Transverse colon (tissue), 4 donors: ENCODE measurements around the gene IMMP2L. TPM values are rescaled to one million over a fixed set of nuclear protein-coding genes. Genes with fewer than 3 reads are reported as not detected.

ENCODE experiments used
- DNase-seq: peaks from one replicate; pipeline ENCODE4 v3.0.0-alpha.2; 2019
- H3K27ac ChIP-seq, 4 donors: fragments of 200-600 bp; sonication (generic); 2 replicates each; pipeline ENCODE4 v1.5.1; 2016 to 2018; ENCODE audit warnings: inconsistent platforms in 4 of 4
- H3K27me3 ChIP-seq: fragments of 200-600 bp; sonication (generic); 2 replicates; pipeline ENCODE4 v1.5.1; 2017; ENCODE audit warnings: inconsistent platforms
- H3K36me3 ChIP-seq, 4 donors: fragments of 200-600 bp; sonication (generic); 2 replicates each; pipeline ENCODE4 v1.5.1; 2017 to 2019; ENCODE audit warnings: inconsistent platforms in 4 of 4
- H3K4me1 ChIP-seq, 4 donors: fragments of 200-600 bp; sonication (generic); 2 replicates each; pipeline ENCODE4 v1.5.1; 2017 to 2020; ENCODE audit warnings: inconsistent platforms in 4 of 4
- H3K4me3 ChIP-seq, 4 donors: fragments of 200-600 bp; sonication (generic); 1 replicate in 1 of 4; 2 replicates in 3 of 4; pipeline versions ENCODE4 v1.5.1 to v1.6.1; 2017 to 2019; ENCODE audit warnings: inconsistent platforms in 4 of 4
- H3K9me3 ChIP-seq, 2 donors: fragments of 200-600 bp; sonication (generic); 2 replicates each; pipeline ENCODE4 v1.5.1; 2017 to 2019; ENCODE audit warnings: inconsistent platforms in 2 of 2
- EP300 ChIP-seq: sonication (generic); formaldehyde crosslinking; IDR thresholded peaks from one replicate; pipeline ENCODE4 v1.6.1; 2017; ENCODE audit warnings: antibody characterized with exemption, low read depth
- POLR2A ChIP-seq: fragments of 450-650 bp; IDR thresholded peaks from one replicate; pipeline ENCODE4 v1.6.1; 2016; ENCODE audit warnings: antibody characterized with exemption, mild to moderate bottlenecking, moderate library complexity
- POLR2AphosphoS5 ChIP-seq, 3 donors: sonication (generic); formaldehyde crosslinking; IDR thresholded peaks; one replicate each; pipeline ENCODE4 v1.6.1; 2016; ENCODE audit warnings: antibody characterized with exemption in 3 of 3
- WGBS, 2 donors: methylation state at CpG; one replicate each; pipeline ENCODE4 v1.1.5; 2018; ENCODE audit warnings: low coverage in 1 of 2; 5-methylcytosine and 5-hydroxymethylcytosine counted together
- in situ Hi-C, 4 donors: fragments of 200-750 bp; cut with MboI; loops; one replicate each; pipeline versions ENCODE4 v1.15.0 to v1.15.1; 2017; ENCODE audit warnings: low sequenced_read_pairs in 3 of 4, low pct_ligation_motif_present in 1 of 4, low pct_unique_long_range_greater_than_20kb in 1 of 4
- intact Hi-C: fragments of 100-400 bp; cut with DNase I; formaldehyde crosslinking; loops from one replicate; pipeline ENCODE4 v1.15.1; 2023; ENCODE audit warnings: low total_unique reads
- total RNA-seq, 4 donors: library from RNA; depleted of rRNA; stranded (reverse); fragments of >200 nt; gene quantifications; one replicate each; pipeline ENCODE4 v1.1.0, GENCODE V29; 2016
- TF ChIP-seq, protein P1 (sequence below), 5 experiments: fragments of 200-600 bp in 3 of 5; fragments of 450-650 bp in 2 of 5; sonication (generic) in 3 of 5; IDR thresholded peaks; 1 replicate in 2 of 5; 2 replicates in 3 of 5; pipeline ENCODE4 v1.5.1; 2016 to 2017; ENCODE audit warnings: antibody characterized with exemption in 5 of 5, inconsistent platforms in 3 of 5, mild to moderate bottlenecking in 2 of 5, moderate library complexity in 1 of 5

Gene IMMP2L
- total RNA-seq, 4 donors from 2014 or later: 8.6 to 69.6 (median 10.9) TPM

DNA sequence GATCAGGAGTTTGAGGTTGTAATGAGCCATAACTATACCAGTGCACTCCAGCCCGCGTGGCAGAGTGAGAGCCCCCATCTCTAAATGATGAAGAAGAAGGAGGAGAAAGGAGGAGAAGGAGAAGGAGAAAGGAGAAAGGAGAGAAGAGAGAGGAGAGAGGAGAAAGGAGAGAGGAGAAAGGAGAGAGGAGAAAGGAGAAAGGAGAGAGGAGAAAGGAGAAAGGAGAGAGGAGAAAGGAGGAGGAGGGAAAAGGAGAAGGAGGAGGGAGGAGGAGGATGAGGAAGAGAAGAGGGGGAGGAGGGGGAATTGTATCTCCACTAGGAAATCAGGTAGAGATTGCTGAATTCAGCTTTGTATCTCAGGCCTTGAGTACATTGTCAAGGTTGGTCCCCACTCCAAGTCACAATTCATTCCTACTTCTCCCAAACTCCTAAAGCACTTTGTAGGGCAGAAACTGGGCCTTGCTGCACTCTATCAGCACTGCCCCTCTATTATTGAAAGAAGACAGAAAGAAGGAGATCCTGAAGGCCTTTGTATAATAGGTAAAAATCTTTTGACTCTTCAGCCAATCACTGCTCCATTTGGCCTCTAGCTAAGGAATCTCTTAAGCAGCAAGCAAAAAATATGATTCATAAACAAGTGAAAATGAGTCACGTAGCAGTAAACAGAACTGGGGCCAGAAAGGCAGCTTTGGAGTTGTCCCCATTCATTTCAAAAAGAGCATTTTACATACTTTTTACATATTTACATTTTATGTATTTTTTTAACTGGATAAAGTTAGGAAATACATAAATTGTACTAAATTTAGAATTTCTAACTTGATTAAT, 178.0 kb downstream of the IMMP2L start:
- intact Hi-C loops: no loop called here
- no peaks in the 10 kb centered on the region for H3K9me3 ChIP-seq
- in situ Hi-C loops: no loop called here
- H3K36me3 ChIP-seq: no peaks in the 10 kb centered on the region
- no peaks in the 10 kb centered on the region for H3K27me3 ChIP-seq
- 75 to 88% methylated on average over 1 to 3 of the region's 3 CpGs for WGBS, 2 donors
- TF ChIP-seq, protein P1, sequence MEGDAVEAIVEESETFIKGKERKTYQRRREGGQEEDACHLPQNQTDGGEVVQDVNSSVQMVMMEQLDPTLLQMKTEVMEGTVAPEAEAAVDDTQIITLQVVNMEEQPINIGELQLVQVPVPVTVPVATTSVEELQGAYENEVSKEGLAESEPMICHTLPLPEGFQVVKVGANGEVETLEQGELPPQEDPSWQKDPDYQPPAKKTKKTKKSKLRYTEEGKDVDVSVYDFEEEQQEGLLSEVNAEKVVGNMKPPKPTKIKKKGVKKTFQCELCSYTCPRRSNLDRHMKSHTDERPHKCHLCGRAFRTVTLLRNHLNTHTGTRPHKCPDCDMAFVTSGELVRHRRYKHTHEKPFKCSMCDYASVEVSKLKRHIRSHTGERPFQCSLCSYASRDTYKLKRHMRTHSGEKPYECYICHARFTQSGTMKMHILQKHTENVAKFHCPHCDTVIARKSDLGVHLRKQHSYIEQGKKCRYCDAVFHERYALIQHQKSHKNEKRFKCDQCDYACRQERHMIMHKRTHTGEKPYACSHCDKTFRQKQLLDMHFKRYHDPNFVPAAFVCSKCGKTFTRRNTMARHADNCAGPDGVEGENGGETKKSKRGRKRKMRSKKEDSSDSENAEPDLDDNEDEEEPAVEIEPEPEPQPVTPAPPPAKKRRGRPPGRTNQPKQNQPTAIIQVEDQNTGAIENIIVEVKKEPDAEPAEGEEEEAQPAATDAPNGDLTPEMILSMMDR (IDR thresholded peaks at IDR 0.05): no peak
- TF ChIP-seq POLR2A: no peak
- TF ChIP-seq EP300: no peak
- no peak for TF ChIP-seq POLR2AphosphoS5 (IDR thresholded peaks at IDR 0.05)
- no peak for DNase-seq
- no peak overlapping the region for H3K4me3 ChIP-seq
- no peak overlapping the region for H3K27ac ChIP-seq
- H3K4me1 ChIP-seq: no peaks in the 10 kb centered on the region

DNA sequence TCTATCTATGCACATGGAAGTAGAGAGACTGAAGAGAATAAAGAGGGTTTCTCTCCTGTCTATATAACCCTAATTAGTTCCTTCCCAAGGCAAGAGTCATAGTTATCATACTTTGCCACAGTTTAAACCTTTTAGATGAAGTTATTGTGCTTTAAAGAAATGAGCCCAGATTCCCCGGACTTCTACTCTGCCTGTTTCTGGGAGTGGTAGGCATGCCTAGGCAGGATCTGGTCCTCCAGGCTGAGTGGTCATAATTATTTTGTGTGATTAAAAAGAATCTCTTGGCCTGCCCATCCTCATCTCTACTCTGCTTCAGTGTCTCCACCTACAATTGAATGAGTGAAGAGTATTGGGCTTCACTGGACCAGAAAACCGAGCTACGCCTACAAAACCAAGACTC, 179.2 kb downstream of the IMMP2L start:
- WGBS, 2 donors: 96 to 100% methylated on average over 3 of the region's 3 CpGs

DNA sequence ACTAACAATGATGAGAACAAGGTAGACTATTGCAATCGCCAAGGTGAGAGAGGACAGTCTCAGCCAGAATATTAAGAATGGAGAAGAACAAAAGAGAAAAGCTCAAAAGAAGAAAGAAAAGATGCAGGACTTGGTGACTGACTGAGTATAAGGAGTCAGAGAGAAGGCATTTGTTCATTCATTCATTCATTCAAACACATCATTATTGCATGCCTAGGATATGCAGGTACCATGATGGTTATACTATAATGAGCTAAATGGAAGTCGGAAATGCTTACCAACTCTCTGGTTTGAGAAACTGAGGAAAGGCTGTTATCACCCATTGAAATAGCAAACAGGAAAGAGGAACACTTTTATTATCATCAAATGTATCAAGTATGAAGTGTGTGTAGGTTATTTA, 180.7 kb downstream of the IMMP2L start:
- TF ChIP-seq POLR2A (no peak), POLR2AphosphoS5 (IDR thresholded peaks at IDR 0.05) (no peak), EP300 (no peak)
- TF ChIP-seq, protein P1 (IDR thresholded peaks at IDR 0.05): no peak
- Histone ChIP-seq H3K4me3 (no peak overlapping the region), H3K36me3 (no peaks in the 10 kb centered on the region), H3K27me3 (no peaks in the 10 kb centered on the region), H3K9me3 (no peaks in the 10 kb centered on the region), H3K4me1 (no peaks in the 10 kb centered on the region), H3K27ac (no peak overlapping the region)
- no peak for DNase-seq
- WGBS, 2 donors: 93 to 99% methylated on average over 2 of the region's 2 CpGs
- intact Hi-C loops: no loop called here
- in situ Hi-C loops: no loop called here

More for the DNA sequence above, 179.2 kb downstream of the IMMP2L start:
- Histone ChIP-seq H3K27ac (no peak overlapping the region), H3K4me3 (no peak overlapping the region), H3K4me1 (no peaks in the 10 kb centered on the region), H3K9me3 (no peaks in the 10 kb centered on the region), H3K27me3 (no peaks in the 10 kb centered on the region), H3K36me3 (no peaks in the 10 kb centered on the region)
- in situ Hi-C loops (no loop called here), intact Hi-C loops (no loop called here)
- DNase-seq: no peak
- TF ChIP-seq POLR2AphosphoS5 (IDR thresholded peaks at IDR 0.05) (no peak), EP300 (no peak), POLR2A (no peak)
- TF ChIP-seq, protein P1 (IDR thresholded peaks at IDR 0.05): no peak

DNA sequence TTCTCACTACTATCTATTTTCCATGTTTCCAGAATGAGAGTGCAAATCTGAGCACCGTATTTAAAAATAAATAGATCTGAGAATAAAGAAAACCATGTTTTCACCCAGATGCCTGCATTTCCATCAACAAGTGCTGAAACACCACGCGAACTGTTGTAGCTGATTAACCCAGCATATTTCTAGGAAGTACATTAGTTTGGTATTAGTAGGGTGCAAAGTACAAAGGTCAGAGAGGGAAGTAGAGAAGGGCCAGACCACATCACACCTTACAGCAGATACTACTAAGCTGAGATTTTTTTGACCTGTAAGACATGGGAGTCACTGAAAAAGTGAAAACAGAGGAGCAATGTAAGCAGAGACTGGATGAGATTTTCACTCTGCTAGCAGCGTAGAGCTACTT, 181.3 kb downstream of the IMMP2L start:
- intact Hi-C loops: no loop called here
- no peaks in the 10 kb centered on the region for H3K36me3 ChIP-seq
- no peaks in the 10 kb centered on the region for H3K4me1 ChIP-seq
- DNase-seq: no peak
- H3K4me3 ChIP-seq: no peak overlapping the region
- H3K27me3 ChIP-seq: no peaks in the 10 kb centered on the region
- H3K27ac ChIP-seq: no peak overlapping the region
- TF ChIP-seq, protein P1 (IDR thresholded peaks at IDR 0.05): no peak
- TF ChIP-seq EP300 (no peak), POLR2A (no peak), POLR2AphosphoS5 (IDR thresholded peaks at IDR 0.05) (no peak)
- in situ Hi-C loops: no loop called here
- H3K9me3 ChIP-seq: no peaks in the 10 kb centered on the region
- WGBS, 2 donors: 94 to 95% methylated on average over 2 to 4 of the region's 4 CpGs
